ENCODE results near the gene NDUFV3. TPM values are rescaled to one million over a fixed set of nuclear protein-coding genes. Genes with fewer than 3 reads are reported as not detected.
"Not testable (repeated sequence)": the region's sequence is repeated elsewhere in the genome, so short reads cannot be mapped to it uniquely, and the experiment has no call there.

Gene NDUFV3
- total and polyA plus RNA-seq, 8 donors: 36.6 to 50.3 (median 42.9) TPM

DNA sequence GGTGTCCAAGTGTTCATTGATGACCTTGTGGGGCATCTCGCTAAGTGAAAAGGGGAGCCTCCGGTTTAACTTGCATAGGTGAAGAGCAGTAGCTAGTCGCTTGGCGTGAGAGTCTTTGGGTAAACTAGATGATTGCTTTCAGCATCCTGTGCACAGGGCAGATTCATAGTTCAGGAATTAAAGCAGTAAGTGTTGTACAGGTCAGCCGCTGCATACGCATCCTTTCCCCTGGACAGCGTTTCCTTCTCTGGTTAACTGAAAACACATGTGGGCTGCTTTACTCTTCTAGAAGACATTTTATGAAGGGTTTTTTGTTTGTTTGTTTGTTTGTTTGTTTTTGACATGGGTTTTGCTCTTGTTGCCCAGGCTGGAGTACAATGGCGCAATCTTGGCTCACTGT lies 12.1 kb downstream of the NDUFV3 start:
- DNase-seq (no peak), ATAC-seq (no peak)
- Histone ChIP-seq H3K4me1 (no peaks in the 10 kb centered on the region), H3K27ac (no peak overlapping the region), H3K4me3 (no peak overlapping the region), H3K36me3 (peaks cover 0 to 97% of the 10 kb centered on the region in 2 donors), H3K9me3 (no peaks in the 10 kb centered on the region), H3K27me3 (no peaks in the 10 kb centered on the region)
- TF ChIP-seq, protein P1, sequence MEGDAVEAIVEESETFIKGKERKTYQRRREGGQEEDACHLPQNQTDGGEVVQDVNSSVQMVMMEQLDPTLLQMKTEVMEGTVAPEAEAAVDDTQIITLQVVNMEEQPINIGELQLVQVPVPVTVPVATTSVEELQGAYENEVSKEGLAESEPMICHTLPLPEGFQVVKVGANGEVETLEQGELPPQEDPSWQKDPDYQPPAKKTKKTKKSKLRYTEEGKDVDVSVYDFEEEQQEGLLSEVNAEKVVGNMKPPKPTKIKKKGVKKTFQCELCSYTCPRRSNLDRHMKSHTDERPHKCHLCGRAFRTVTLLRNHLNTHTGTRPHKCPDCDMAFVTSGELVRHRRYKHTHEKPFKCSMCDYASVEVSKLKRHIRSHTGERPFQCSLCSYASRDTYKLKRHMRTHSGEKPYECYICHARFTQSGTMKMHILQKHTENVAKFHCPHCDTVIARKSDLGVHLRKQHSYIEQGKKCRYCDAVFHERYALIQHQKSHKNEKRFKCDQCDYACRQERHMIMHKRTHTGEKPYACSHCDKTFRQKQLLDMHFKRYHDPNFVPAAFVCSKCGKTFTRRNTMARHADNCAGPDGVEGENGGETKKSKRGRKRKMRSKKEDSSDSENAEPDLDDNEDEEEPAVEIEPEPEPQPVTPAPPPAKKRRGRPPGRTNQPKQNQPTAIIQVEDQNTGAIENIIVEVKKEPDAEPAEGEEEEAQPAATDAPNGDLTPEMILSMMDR (IDR thresholded peaks at IDR 0.05): no peak
- intact Hi-C loops (cut with DNase I): no loop called here

DNA sequence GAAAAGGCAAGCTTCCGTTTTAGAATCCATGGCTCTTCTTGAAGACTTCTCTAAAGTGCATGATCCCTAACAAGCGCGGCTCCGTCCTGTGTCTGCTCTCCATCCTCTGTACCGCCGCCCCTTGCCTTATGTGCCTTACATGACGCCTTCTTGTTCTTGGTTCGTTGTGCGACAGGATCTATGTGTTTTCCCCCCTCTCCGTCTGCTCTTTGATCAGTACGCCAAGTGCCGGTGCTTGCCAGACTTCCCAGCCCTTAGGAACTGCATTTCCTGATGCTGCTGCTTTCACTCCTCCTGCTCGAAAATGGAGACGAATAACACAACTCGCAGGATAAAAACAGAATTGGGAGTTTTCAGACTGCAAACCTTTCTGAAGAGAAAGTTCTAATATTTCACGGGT lies 13.1 kb downstream of the NDUFV3 start:
- DNase-seq (no peak), ATAC-seq (no peak)
- Histone ChIP-seq H3K27ac (no peak overlapping the region), H3K9me3 (no peaks in the 10 kb centered on the region), H3K27me3 (no peaks in the 10 kb centered on the region), H3K36me3 (peaks cover 0 to 97% of the 10 kb centered on the region in 2 donors), H3K4me1 (no peaks in the 10 kb centered on the region), H3K4me3 (no peak overlapping the region)
- TF ChIP-seq, protein P1 (IDR thresholded peaks at IDR 0.05): no peak
- intact Hi-C loops (cut with DNase I): no loop called here

DNA sequence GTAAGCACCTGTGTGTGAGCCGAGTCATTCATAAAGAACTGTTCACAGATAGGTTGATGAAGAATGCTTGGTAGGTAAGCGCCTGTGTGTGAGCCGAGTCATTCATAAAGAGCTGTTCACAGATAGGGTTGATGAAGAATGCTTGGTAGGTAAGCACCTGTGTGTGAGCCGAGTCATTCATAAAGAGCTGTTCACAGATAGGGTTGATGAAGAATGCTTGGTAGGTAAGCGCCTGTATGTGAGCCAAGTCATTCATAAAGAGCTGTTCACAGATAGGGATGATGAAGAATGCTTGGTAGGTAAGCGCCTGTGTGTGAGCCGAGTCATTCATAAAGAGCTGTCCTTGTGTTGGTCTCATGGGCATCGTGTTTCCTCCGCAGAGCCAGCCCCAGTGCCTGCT lies 15.4 kb downstream of the NDUFV3 start:
- H3K27ac ChIP-seq; H3K9me3 ChIP-seq; H3K4me3 ChIP-seq; intact Hi-C loops (cut with DNase I); DNase-seq; H3K27me3 ChIP-seq; H3K4me1 ChIP-seq; ATAC-seq: not testable (repeated sequence)
- peaks cover 0 to 97% of the 10 kb centered on the region in 2 donors for H3K36me3 ChIP-seq

GRCh38 chr21:42911920-42912319 lies 18.8 kb downstream of the NDUFV3 start:
- intact Hi-C loops (cut with DNase I); H3K4me1 ChIP-seq; H3K4me3 ChIP-seq; H3K27me3 ChIP-seq; ATAC-seq; DNase-seq; H3K9me3 ChIP-seq; H3K27ac ChIP-seq: not testable (repeated sequence)
- peaks cover 0 to 65% of the 10 kb centered on the region in 2 donors for H3K36me3 ChIP-seq

GRCh38 chr21:42913476-42913875 lies 20.4 kb downstream of the NDUFV3 start:
- Histone ChIP-seq H3K4me1 (no peaks in the 10 kb centered on the region), H3K4me3 (no peak overlapping the region), H3K36me3 (peaks cover 0 to 50% of the 10 kb centered on the region in 2 donors), H3K27me3 (no peaks in the 10 kb centered on the region), H3K27ac (no peak overlapping the region), H3K9me3 (no peaks in the 10 kb centered on the region)
- ATAC-seq: no peak
- DNase-seq: no peak
- TF ChIP-seq, protein P1 (IDR thresholded peaks at IDR 0.05): no peak
- intact Hi-C loops (cut with DNase I): no loop called here

- intact Hi-C loops (cut with DNase I): no loop called here
- DNase-seq (no peak), ATAC-seq (no peak)
- Histone ChIP-seq H3K9me3 (no peaks in the 10 kb centered on the region), H3K4me3 (no peak overlapping the region), H3K36me3 (peaks cover 0 to 4% of the 10 kb centered on the region in 2 donors), H3K27ac (no peak overlapping the region), H3K27me3 (no peaks in the 10 kb centered on the region), H3K4me1 (no peaks in the 10 kb centered on the region)
- TF ChIP-seq, protein P1 (IDR thresholded peaks at IDR 0.05): no peak
Observed at GRCh38 chr21:42918291-42918690, 25.2 kb downstream of the NDUFV3 start.

All from left lung (tissue), 10 donors.